K562 (cell line): Measurements from ENCODE around the gene CRPPA. TPM values are rescaled to one million over a fixed set of nuclear protein-coding genes. Genes with fewer than 3 reads are reported as not detected.

ENCODE experiments used
- CXXC5 ChIP-seq: fragments of 250-450 bp; sonication (Bioruptor Pico); IDR thresholded peaks from 2 replicates; pipeline ENCODE4 v1.8.0; 2022; ENCODE audit warnings: inconsistent platforms, mild to moderate bottlenecking, moderate library complexity
- DPF2 ChIP-seq: fragments of 450-650 bp; IDR thresholded peaks from 2 replicates; pipeline ENCODE4 v1.6.1; 2016
- HDAC1 ChIP-seq, 2 experiments: fragments of 450-650 bp; IDR thresholded peaks; 2 replicates each; pipeline ENCODE4 v1.6.1; 2016 to 2017; ENCODE audit warnings: inconsistent platforms in 1 of 2, mild to moderate bottlenecking in 1 of 2, moderate library complexity in 1 of 2
- HDAC2 ChIP-seq: fragments of 450-650 bp; IDR thresholded peaks from 2 replicates; pipeline ENCODE4 v1.6.1; 2016; ENCODE audit warnings: mild to moderate bottlenecking
- MTF1 ChIP-seq: fragments of 250-450 bp; sonication (Bioruptor Pico); IDR thresholded peaks from 2 replicates; pipeline ENCODE4 v1.9.0; 2021; ENCODE audit warnings: moderate library complexity, mild to moderate bottlenecking, inconsistent platforms, borderline replicate concordance
- NKRF ChIP-seq: fragments of 450-650 bp; IDR thresholded peaks from 2 replicates; pipeline ENCODE4 v1.6.1; 2016; ENCODE audit warnings: borderline replicate concordance
- NONO ChIP-seq, 2 experiments: fragments of 200-400 bp in 1 of 2; fragments of 450-650 bp in 1 of 2; formaldehyde crosslinking in 1 of 2; IDR thresholded peaks; 2 replicates each; pipeline ENCODE4 v1.6.1; 2017; ENCODE audit warnings: low read depth in 2 of 2, mild to moderate bottlenecking in 2 of 2, moderate library complexity in 2 of 2, low read length in 1 of 2
- PCBP2 ChIP-seq: fragments of 200-400 bp; formaldehyde crosslinking; IDR thresholded peaks from 2 replicates; pipeline ENCODE4 v1.6.1; 2018; ENCODE audit warnings: low read length, low read depth, mild to moderate bottlenecking, moderate library complexity; ENCODE audit not compliant: poor library complexity, severe bottlenecking
- PHF21A ChIP-seq: fragments of 450-650 bp; IDR thresholded peaks from 2 replicates; pipeline ENCODE4 v1.6.1; 2017; ENCODE audit warnings: low read depth, borderline replicate concordance
- POLR2H ChIP-seq: IDR thresholded peaks from 2 replicates; pipeline ENCODE4 v1.6.1; 2016; ENCODE audit warnings: missing genetic modification characterization, low read depth, mild to moderate bottlenecking, control low read depth, missing compliant biosample characterization, moderate library complexity
- RAD51 ChIP-seq: fragments of 450-650 bp; IDR thresholded peaks from 2 replicates; pipeline ENCODE4 v1.7.1; 2016; ENCODE audit warnings: low read depth, mild to moderate bottlenecking, borderline replicate concordance
- RBBP5 ChIP-seq: fragments of 200-600 bp; sonication (generic); IDR thresholded peaks from 2 replicates; pipeline ENCODE4 v1.6.1; 2012; ENCODE audit warnings: borderline replicate concordance, mild to moderate bottlenecking, low read length, control low read depth, inconsistent platforms; ENCODE audit not compliant: insufficient read depth, poor library complexity, severe bottlenecking
- RCOR1 ChIP-seq, 2 experiments: IDR thresholded peaks; 2 replicates each; pipeline ENCODE4 v1.6.1; 2012; ENCODE audit warnings: low read depth in 2 of 2, low read length in 2 of 2, borderline replicate concordance in 1 of 2, improper control_type of control experiment in 1 of 2
- TBP ChIP-seq: optimal IDR thresholded peaks from 2 replicates; pipeline ENCODE3; 2011; ENCODE audit warnings: low read depth, low read length, improper control_type of control experiment
- ZNF217 ChIP-seq: sonication (generic); formaldehyde crosslinking; IDR thresholded peaks from 2 replicates; pipeline ENCODE4 v1.8.0; 2022; ENCODE audit warnings: mild to moderate bottlenecking, missing genetic modification reagents
- ZNF384 ChIP-seq: IDR thresholded peaks from 2 replicates; pipeline ENCODE4 v1.6.1; 2012; ENCODE audit warnings: low read depth, low read length, improper control_type of control experiment
- ZNF592 ChIP-seq: fragments of 450-650 bp; IDR thresholded peaks from 2 replicates; pipeline ENCODE4 v1.6.1; 2017; ENCODE audit warnings: antibody characterized with exemption, mild to moderate bottlenecking
- ZNF75A ChIP-seq: fragments of 450-650 bp; formaldehyde crosslinking; IDR thresholded peaks from 2 replicates; pipeline ENCODE4 v1.4.0; 2020; ENCODE audit warnings: mild to moderate bottlenecking
- polyA plus RNA-seq, 8 experiments: library from polyadenylated mRNA; depleted of rRNA in 4 of 8; stranded (reverse) in 5 of 8; unstranded in 3 of 8; fragments of >200 nt; fragmentation: Nextera tagmentation in 2 of 8; fragmentation: Illumina TruSeq in 1 of 8; extraction: Ambion mirVana in 2 of 8; extraction: Trizol in 1 of 8; gene quantifications; 2 replicates each; pipeline versions ENCODE4 v1.2.1 to v1.2.3, GENCODE V29; 2011 to 2014; ENCODE audit warnings: inconsistent platforms in 1 of 8, missing spikeins in 1 of 8
- total RNA-seq, 7 experiments: library from RNA; depleted of rRNA in 6 of 7; stranded (reverse); fragments of >200 nt in 6 of 7; fragmentation: Illumina TruSeq in 2 of 7; extraction: Trizol in 2 of 7; gene quantifications; 2 replicates each; pipeline versions ENCODE4 v1.2.1 to v1.2.3, GENCODE V29; 2011 to 2021; ENCODE audit warnings: low replicate concordance in 1 of 7

Gene CRPPA
- total and polyA plus RNA-seq, 9 of the 15 experiments (the other 6 are each of a cell fraction or from before 2014, with no cell fraction given) = 3.9 to 14.4 (median 7.8) TPM

DNA sequence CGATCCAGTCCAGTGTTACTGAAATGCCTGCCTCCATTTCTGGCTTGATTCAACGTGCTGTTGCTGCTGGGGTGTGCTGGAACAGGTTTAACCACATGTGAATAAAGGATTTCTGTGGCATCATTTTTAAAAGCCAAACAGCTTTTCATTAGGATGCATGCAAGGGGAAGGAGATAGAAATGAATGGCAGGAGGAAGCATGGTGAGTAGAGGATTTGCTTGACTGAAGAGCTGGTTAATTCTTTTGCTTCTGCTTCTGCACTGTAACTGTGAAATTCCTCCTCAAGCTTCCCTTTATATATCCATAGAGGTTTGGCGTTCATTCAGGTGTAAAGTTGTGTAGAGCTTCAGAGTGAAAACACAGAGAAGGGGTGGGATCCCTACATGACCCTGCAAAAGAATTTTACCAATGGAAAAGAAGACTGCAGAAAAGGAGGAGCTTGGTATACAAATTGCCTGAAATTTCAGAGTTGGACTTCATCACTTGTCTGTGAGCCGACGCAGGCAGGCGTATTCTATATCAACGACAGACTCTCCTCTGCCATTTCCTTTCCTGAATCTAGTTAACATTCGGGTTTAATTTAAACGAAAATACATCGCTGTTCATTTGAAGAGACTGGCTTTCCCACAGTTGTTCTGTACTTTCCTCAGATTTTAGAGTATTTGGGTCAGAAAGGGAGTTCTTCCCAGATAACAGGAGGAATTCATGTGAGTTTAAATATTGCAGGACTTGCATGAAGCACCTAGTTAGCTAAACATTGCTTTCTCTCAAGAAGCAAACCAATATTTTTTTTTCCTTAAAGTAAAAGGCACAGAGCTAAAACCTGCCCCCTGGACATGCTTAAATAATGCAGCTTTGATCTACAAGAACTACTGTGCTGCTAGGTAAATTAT is 44.4 kb upstream of the CRPPA start, which contains the start of gene SOSTDC1 (continued):
- peak; percentile 70 for TF ChIP-seq ZNF384
- no peak for TF ChIP-seq ZNF217 (CRISPR knock-in tag)
- peak; percentile 91 for TF ChIP-seq POLR2H
- peak in 1 of 2 experiments; percentile 71; a peak in 2 of 4 replicates for TF ChIP-seq NONO (IDR thresholded peaks at IDR 0.05; ENCODE audit: low read depth in 2 of 2, low read length in 1 of 2)
- peak; percentile 37; the same call in 1 of the 2 replicates for TF ChIP-seq DPF2
- 0 out of 2 replicates have a peak, but pooled peaks have one; percentile 4 for TF ChIP-seq ZNF75A
- TF ChIP-seq TBP = peak; percentile 80
- no peak for TF ChIP-seq MTF1 (CRISPR knock-in tag)
- peak; percentile 52 for TF ChIP-seq RBBP5
- peak; percentile 63; the same call in 1 of the 2 replicates for TF ChIP-seq NKRF
- no peak for TF ChIP-seq PHF21A
- peak in 1 of 2 experiments; percentile 66; a peak in 1 of 4 replicates for TF ChIP-seq HDAC1 (IDR thresholded peaks at IDR 0.05)
- TF ChIP-seq CXXC5 (CRISPR knock-in tag) = peak; percentile 27; the same call in 1 of the 2 replicates
- TF ChIP-seq ZNF592 = peak; percentile 25; the same call in 1 of the 2 replicates
- peak in 1 of 2 experiments; percentile 38; a peak in 2 of 4 replicates for TF ChIP-seq RCOR1 (IDR thresholded peaks at IDR 0.05; ENCODE audit: borderline replicate concordance in 1 of 2, low read depth in 2 of 2, low read length in 2 of 2)
- TF ChIP-seq HDAC2 = 0 out of 2 replicates have a peak, but pooled peaks have one; percentile 66
- TF ChIP-seq RAD51 = peak; percentile 5; the same call in 1 of the 2 replicates
- TF ChIP-seq PCBP2 = no peak
